Thymus (tissue), 11 donors: ENCODE results near the gene IFI35. TPM values are rescaled to one million over a fixed set of nuclear protein-coding genes. Genes with fewer than 3 reads are reported as not detected.

ENCODE experiments used
- DNase-seq, 9 donors: peaks; one replicate each; pipeline ENCODE4 v3.0.0-alpha.2; 2013; ENCODE audit warnings: low spot score in 9 of 9, low read depth in 6 of 9, missing footprints in 1 of 9
- H3K27ac ChIP-seq, 2 donors: one replicate each; pipeline ENCODE4 v1.5.1; 2013; ENCODE audit warnings: control low read depth in 1 of 2, low read depth in 1 of 2, low read length in 1 of 2, mild to moderate bottlenecking in 1 of 2, moderate library complexity in 1 of 2
- H3K27me3 ChIP-seq, 2 donors: one replicate each; pipeline ENCODE4 v1.5.1; 2013; ENCODE audit warnings: low read length in 1 of 2; ENCODE audit not compliant: control insufficient read depth in 2 of 2, insufficient read depth in 1 of 2
- H3K36me3 ChIP-seq, 2 donors: one replicate each; pipeline ENCODE4 v1.5.1; 2013; ENCODE audit warnings: low read length in 1 of 2, mild to moderate bottlenecking in 1 of 2, moderate library complexity in 1 of 2; ENCODE audit not compliant: control insufficient read depth in 2 of 2, insufficient read depth in 2 of 2
- H3K4me1 ChIP-seq, 2 donors: one replicate each; pipeline ENCODE4 v1.5.1; 2013; ENCODE audit warnings: low read length in 2 of 2; ENCODE audit not compliant: control insufficient read depth in 2 of 2, insufficient read depth in 2 of 2
- H3K4me3 ChIP-seq, 2 donors: one replicate each; pipeline ENCODE4 v1.5.1; 2013; ENCODE audit warnings: low read length in 2 of 2, control low read depth in 1 of 2, mild to moderate bottlenecking in 1 of 2
- H3K9me3 ChIP-seq, 2 donors: one replicate each; pipeline ENCODE4 v1.5.1; 2013; ENCODE audit warnings: low read length in 1 of 2, mild to moderate bottlenecking in 1 of 2; ENCODE audit not compliant: control insufficient read depth in 2 of 2, insufficient read depth in 1 of 2
- WGBS: extraction: QIAGEN DNeasy Blood & Tissue Kit; methylation state at CpG from one replicate; pipeline ENCODE4 v1.1.7; 2013; 5-methylcytosine and 5-hydroxymethylcytosine counted together
- polyA plus RNA-seq: library from polyadenylated mRNA; stranded (reverse); fragments of 200-250 nt; gene quantifications from one replicate; pipeline ENCODE4 v1.2.3, GENCODE V29; 2013
- total RNA-seq: library from RNA; stranded (reverse); fragments of 120-200 nt; gene quantifications from one replicate; pipeline ENCODE4 v1.2.4, GENCODE V29; 2013
- donor health status: healthy.

The IFI35 gene
- total and polyA plus RNA-seq, 2 donors = 47.6 to 53.1 TPM

DNA sequence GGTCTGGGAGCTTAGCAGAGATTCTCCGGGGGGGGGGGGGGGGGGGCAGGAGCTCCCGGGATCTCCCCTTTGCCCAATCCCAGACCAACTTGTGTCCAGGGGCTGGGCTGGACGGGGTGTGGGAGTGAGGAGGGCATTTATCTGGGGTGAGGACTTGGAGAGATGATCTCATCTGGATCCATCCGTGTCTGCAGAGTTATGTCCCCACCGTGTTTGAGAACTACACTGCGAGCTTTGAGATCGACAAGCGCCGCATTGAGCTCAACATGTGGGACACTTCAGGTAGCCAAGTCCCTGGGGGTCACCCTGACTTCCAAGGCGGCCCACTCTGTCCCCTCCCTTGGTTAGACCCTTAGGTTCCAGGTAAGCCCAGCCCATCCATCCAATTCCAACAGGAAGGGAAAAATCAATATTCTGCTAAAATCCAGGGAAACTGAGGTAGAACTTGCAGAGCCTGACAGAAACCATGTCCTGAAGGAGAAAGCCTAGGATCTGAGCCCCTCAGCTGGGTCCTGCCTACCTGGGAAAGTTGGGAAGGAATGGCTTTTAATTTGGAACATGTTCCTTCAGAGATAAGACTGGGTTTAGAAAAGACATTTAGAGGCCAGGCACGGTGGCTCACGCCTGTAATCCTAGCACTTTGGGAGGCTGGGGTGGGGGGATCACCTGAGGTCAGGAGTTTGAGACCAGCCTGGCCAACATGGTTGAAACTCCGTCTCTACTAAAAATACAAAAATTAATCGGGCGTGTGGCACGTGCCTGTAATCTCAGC, 19.4 kb downstream of the IFI35 start:
- DNase-seq = no peak
- no peaks in the 10 kb centered on the region for H3K9me3 ChIP-seq
- no peak overlapping the region for H3K27ac ChIP-seq
- no peak overlapping the region for H3K4me3 ChIP-seq
- 84% methylated on average over 15 of the region's 16 CpGs for WGBS
- H3K27me3 ChIP-seq = peaks cover 0 to 23% of the 10 kb centered on the region in 2 donors
- peaks cover 3 to 17% of the 10 kb centered on the region in 2 donors for H3K4me1 ChIP-seq
- H3K36me3 ChIP-seq = no peaks in the 10 kb centered on the region

DNA sequence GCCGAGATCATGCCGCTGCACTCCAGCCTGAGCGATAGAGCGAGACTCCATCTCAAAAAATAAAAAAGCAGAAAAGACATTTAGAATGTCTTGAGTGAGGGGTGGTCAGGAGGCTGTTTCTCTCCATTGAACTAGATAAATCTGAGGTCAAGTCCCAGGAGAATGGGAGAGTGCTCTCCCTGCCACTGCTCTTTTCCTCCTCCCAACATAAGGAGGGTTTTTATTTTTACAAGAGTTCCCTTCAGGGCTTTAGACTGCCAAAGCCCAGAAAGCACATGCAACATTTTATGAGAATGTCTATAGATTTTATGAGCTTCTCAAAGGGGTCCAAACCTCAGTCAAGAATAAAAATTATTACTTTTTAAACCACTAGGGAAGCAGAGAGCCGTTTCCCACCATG, 20.0 kb downstream of the IFI35 start:
- Histone ChIP-seq H3K36me3 (no peaks in the 10 kb centered on the region), H3K27me3 (peaks cover 0 to 23% of the 10 kb centered on the region in 2 donors), H3K4me3 (no peak overlapping the region), H3K27ac (no peak overlapping the region), H3K9me3 (no peaks in the 10 kb centered on the region), H3K4me1 (peaks cover 3 to 13% of the 10 kb centered on the region in 2 donors)
- DNase-seq = no peak
- 78% methylated on average over 5 of the region's 5 CpGs for WGBS

DNA sequence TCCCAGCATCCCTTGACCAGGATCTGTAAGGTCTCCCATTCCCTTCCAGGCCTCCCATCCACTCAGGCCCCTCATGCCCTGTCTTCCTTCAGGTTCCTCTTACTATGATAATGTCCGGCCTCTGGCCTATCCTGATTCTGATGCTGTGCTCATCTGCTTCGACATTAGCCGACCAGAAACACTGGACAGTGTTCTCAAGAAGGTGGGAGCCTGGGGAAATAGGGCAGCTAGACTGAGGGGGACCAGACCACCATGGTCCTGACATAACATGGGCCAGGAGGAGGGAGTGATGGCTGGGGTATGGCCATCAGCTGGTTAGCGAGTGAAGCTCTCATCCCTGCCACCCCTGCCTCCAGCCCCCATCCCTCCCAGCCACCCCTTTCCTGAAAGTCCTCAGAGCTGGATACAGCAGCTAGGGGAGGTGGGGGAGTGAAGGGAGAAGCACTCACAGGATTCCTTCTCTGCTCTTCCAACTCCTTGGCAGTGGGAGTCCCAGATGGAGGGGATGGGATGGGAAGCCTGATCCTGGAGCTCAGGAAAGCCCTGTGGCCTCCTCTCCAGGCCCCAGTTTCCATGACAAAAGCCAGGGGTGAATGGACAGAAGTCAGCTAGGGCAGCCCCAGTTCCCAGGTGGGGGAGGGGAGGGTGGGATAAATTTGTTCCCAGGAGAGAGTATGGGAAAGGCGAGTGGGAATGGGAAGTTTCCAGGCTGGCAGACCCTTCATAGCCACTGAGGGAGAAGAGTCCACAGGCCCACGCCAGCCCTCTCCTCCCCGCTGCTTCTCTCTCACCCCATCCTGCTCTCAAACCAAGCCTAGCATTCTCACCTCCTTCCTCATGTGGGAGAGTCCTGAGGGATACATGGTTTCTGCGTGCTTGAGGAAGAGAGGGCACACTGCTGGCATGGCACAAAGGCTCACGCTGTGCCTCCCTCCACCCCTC, 20.8 kb downstream of the IFI35 start:
- 87% methylated on average over 9 of the region's 9 CpGs for WGBS
- no peak for DNase-seq
- H3K4me3 ChIP-seq = no peak overlapping the region
- peaks cover 0 to 23% of the 10 kb centered on the region in 2 donors for H3K27me3 ChIP-seq
- peaks cover 3 to 12% of the 10 kb centered on the region in 2 donors for H3K4me1 ChIP-seq
- no peaks in the 10 kb centered on the region for H3K9me3 ChIP-seq
- no peak overlapping the region for H3K27ac ChIP-seq
- no peaks in the 10 kb centered on the region for H3K36me3 ChIP-seq

DNA sequence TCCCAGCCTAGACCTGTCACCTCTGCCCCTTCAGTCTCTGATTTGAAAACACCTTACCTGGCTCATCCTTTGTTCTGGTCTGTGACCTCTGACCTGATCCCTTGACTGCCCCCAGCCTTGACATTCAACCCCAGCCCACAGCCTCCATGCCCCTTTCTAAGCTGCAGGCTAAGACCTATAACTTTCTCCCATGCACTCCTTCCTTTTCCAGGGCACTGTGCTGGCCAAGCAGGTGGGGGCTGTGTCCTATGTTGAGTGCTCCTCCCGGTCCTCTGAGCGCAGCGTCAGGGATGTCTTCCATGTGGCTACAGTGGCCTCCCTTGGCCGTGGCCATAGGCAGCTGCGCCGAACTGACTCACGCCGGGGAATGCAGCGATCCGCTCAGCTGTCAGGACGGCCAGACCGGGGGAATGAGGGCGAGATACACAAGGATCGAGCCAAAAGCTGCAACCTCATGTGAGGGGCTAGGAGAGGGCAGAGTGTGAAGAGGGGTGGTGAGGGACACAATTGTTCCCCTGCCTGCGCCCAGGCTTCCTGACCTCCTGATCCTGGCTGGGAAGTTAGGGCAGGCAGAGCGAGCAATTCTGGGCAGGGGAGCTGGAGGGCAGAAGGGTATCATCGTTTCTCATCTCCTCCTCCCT, 21.8 kb downstream of the IFI35 start:
- Histone ChIP-seq H3K27me3 (peaks cover 0 to 23% of the 10 kb centered on the region in 2 donors), H3K36me3 (no peaks in the 10 kb centered on the region), H3K27ac (no peak overlapping the region), H3K4me3 (no peak overlapping the region), H3K4me1 (peaks cover 3 to 8% of the 10 kb centered on the region in 2 donors), H3K9me3 (no peaks in the 10 kb centered on the region)
- DNase-seq = no peak
- 94% methylated on average over 17 of the region's 17 CpGs for WGBS

DNA sequence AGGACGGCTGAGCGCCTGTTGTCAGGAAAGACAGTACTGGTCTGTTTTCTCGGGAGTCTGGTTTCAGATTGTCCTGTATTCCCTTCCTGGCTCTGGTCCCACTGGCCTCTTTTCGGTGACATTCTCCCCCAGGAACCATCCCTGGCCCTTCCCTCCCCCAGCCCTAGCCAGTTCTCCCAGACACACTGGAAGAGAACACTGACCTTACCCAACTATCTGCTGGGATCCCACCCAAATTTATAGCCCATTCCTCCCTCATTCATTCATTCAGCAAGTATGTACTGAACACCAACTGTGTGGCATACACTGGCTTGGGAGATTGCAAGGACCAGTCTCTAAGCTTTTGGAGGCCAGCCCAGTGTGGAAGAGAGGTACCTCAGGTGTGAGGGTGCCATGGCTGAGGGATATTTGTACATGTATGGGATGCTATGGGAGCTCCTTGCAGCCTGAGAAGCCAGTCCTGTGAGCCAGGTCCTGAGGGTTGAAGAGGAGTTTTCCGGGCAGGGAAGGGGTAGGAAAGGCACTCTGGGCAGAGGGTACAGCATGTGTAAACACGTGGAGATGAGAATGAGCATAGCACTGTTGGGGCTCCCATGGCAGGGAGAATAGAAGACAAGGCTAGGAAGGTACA, 23.7 kb downstream of the IFI35 start:
- DNase-seq = no peak
- H3K27me3 ChIP-seq = peaks cover 0 to 12% of the 10 kb centered on the region in 2 donors
- H3K9me3 ChIP-seq = no peaks in the 10 kb centered on the region
- no peaks in the 10 kb centered on the region for H3K4me1 ChIP-seq
- H3K36me3 ChIP-seq = no peaks in the 10 kb centered on the region
- H3K4me3 ChIP-seq = no peak overlapping the region
- no peak overlapping the region for H3K27ac ChIP-seq
- 93% methylated on average over 6 of the region's 6 CpGs for WGBS

DNA sequence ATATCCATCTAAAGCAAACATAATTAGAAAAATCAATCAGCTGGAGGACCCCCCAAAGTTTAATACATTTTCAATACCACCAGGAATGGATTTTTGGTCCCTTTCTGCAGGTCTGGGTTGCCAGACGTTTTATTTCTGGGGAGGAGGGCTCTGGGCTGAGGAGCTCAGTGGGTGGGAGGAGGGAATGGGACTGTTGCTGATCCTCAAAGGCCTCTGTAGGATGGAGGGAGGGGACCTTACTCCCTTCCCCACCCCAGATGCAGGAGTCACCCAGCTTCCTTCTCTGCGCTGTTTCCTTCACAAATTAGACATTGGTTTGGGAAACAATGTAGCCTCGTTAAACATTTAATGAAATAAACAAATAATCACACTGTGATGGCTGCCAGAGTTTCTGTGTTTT, 25.1 kb downstream of the IFI35 start:
- no peaks in the 10 kb centered on the region for H3K9me3 ChIP-seq
- H3K4me3 ChIP-seq = no peak overlapping the region
- no peak for DNase-seq
- no peaks in the 10 kb centered on the region for H3K4me1 ChIP-seq
- H3K27me3 ChIP-seq = peaks cover 0 to 2% of the 10 kb centered on the region in 2 donors
- no peaks in the 10 kb centered on the region for H3K36me3 ChIP-seq
- no peak overlapping the region for H3K27ac ChIP-seq
- WGBS = 93% methylated on average over 3 of the region's 3 CpGs

DNA sequence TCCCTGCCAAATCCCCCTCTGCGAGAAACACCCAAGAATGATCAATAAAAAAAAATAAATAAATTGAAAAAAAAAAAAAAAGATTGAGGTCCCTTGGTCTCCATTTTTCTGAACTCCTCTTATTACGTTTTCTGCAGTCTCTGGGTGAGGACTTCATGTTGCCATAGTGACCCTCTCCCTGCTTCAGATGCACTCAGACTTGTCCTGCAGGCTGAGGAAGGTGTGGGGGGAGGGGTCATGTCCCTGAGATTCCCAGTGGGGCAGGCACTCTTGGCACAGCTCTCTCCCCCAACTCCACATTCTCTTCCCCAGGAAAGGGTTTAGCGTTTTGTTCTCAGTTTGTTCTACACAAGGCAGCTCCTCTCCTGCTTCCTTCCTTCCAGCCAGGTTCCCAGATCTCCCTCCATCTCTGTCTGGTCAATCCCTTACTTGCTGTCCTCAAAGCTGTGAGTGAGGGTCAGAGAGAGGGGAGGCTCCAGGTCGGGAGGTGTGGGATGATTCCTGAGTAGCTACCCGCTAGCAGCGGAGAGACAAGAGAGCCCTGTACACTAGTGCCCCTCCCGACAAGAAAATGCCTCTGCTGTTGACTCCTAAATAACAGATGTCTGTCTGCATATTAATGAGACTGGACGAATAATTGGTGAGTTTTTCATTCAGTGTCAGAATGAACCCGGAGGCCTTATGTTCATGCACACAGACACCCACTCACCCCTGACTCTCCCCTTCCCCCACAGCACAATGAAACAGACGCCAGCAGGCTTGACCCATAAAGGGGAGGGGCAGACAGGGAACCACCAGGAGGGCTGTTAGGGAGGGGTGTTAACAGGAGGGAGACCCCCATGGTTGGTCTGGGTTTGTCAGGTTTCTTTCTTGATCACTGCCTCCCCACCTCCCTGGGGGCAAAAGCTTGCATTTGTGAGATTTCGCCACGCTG, 27.6 kb downstream of the IFI35 start:
- Histone ChIP-seq H3K4me3 (no peak overlapping the region), H3K27ac (no peak overlapping the region), H3K4me1 (no peaks in the 10 kb centered on the region), H3K9me3 (no peaks in the 10 kb centered on the region), H3K36me3 (no peaks in the 10 kb centered on the region), H3K27me3 (no peaks in the 10 kb centered on the region)
- WGBS = 87% methylated on average over 12 of the region's 12 CpGs
- no peak for DNase-seq

DNA sequence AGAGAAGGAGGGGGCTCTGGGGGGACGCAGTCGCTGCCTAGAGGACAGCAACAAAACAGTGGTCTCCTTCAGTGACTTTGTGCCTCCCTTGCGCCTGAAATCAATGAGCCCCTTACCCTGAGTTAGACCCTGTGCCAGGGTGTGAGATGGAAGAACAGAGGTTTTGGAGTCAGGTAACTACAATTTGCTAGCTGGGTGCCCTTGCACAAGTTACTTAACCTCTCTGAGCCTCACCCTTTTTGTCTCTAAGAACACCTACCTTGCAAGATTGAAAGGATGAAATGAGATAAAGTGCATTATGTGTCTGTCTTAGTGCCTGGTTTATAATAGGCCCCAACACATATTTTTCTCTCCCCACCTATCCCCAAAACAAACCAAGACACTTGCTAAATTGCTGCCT, 28.3 kb downstream of the IFI35 start:
- no peaks in the 10 kb centered on the region for H3K4me1 ChIP-seq
- H3K4me3 ChIP-seq = no peak overlapping the region
- no peaks in the 10 kb centered on the region for H3K36me3 ChIP-seq
- no peaks in the 10 kb centered on the region for H3K9me3 ChIP-seq
- H3K27me3 ChIP-seq = no peaks in the 10 kb centered on the region
- no peak overlapping the region for H3K27ac ChIP-seq
- 98% methylated on average over 3 of the region's 3 CpGs for WGBS
- DNase-seq = no peak
